K562 (cell line): ENCODE data around the gene PUSL1. TPM values are rescaled to one million over a fixed set of nuclear protein-coding genes. Genes with fewer than 3 reads are reported as not detected.

Source experiments
- ATAC-seq: fragments of 200-7000 bp; cut with Tn5 transposase; 3 replicates; pipeline ENCODE4 v1.9.1; 2020; ENCODE audit warnings: moderate library complexity
- BruUV-seq: library from RNA; stranded (reverse); fragments of 400-500 nt; replicated peaks from 2 replicates; lab custom pipeline; 2021; lab: Mats Ljungman, UMichigan
- CTCF ChIA-PET: fragments of 300-600 bp; formaldehyde crosslinking; extraction: SDS; loops from one replicate; lab custom pipeline; 2021; ENCODE audit warnings: low intra/inter-chr PET ratio; lab: Yijun Ruan, JAX
- POLR2A ChIA-PET: fragments of 300-600, 350-650 bp; sonication (Branson Sonifier 250); formaldehyde crosslinking; extraction: SDS; loops from one replicate; lab custom pipeline; 2021; ENCODE audit warnings: antibody characterized with exemption, inconsistent platforms; lab: Yijun Ruan, JAX
- DNase-seq, 4 experiments: peaks; one replicate each; pipeline versions ENCODE4 v3.0.0 to v3.0.0-alpha.2; 2011 to 2018; ENCODE audit warnings: low spot score in 3 of 4, mixed read lengths in 3 of 4; ENCODE audit errors: extremely low read depth in 1 of 4
- FAIRE-seq: peaks from 2 replicates; lab custom pipeline; 2011; peaks lifted over from hg19 to GRCh38; lab: Jason Lieb, UNC
- H2AFZ ChIP-seq: 2 replicates; pipeline ENCODE4 v1.6.0; 2011; ENCODE audit warnings: low read depth, low read length, control low read depth, inconsistent platforms
- H3K27ac ChIP-seq: fragments of 200-600 bp; 3 replicates; pipeline ENCODE4 v1.8.0; 2011; ENCODE audit warnings: low read depth, mild to moderate bottlenecking, control low read depth, inconsistent platforms, low read length, moderate library complexity, mixed read lengths; ENCODE audit errors: extremely low read depth
- H3K27me3 ChIP-seq, 2 experiments: fragments of 300-600 bp in 1 of 2; 2 replicates in 1 of 2; 3 replicates in 1 of 2; pipeline versions ENCODE4 v1.6.0 to v1.8.0; 2011; ENCODE audit warnings: inconsistent platforms in 2 of 2, low read length in 2 of 2, mild to moderate bottlenecking in 1 of 2, mixed read lengths in 1 of 2, moderate library complexity in 1 of 2; ENCODE audit not compliant: control insufficient read depth in 2 of 2, insufficient read depth in 2 of 2
- H3K36me3 ChIP-seq: fragments of 300-600 bp; 3 replicates; pipeline ENCODE4 v1.8.0; 2011; ENCODE audit warnings: mild to moderate bottlenecking, low read length, inconsistent platforms; ENCODE audit not compliant: control insufficient read depth, insufficient read depth
- H3K4me1 ChIP-seq, 2 experiments: fragments of 200-600 bp in 1 of 2; replicated peaks in 1 of 2; 2 replicates in 1 of 2; 3 replicates in 1 of 2; pipeline versions ENCODE4 v1.5.1 to v1.8.0; 2011; ENCODE audit warnings: inconsistent platforms in 2 of 2, low read length in 2 of 2, mild to moderate bottlenecking in 1 of 2, mixed read lengths in 1 of 2, moderate library complexity in 1 of 2; ENCODE audit not compliant: control insufficient read depth in 2 of 2, insufficient read depth in 2 of 2
- H3K4me2 ChIP-seq: 2 replicates; pipeline ENCODE4 v1.6.1; 2011; ENCODE audit warnings: low read length, control low read depth, inconsistent platforms, mixed read lengths; ENCODE audit not compliant: insufficient read depth
- H3K4me3 ChIP-seq: fragments of 200-600 bp; sonication (generic), shearing (Covaris generic); 2 replicates; pipeline ENCODE4 v1.5.1; 2016; ENCODE audit warnings: control low read depth, inconsistent platforms
- H3K79me2 ChIP-seq: fragments of 200-600 bp; 3 replicates; pipeline ENCODE4 v1.8.0; 2011; ENCODE audit warnings: low read length, inconsistent platforms; ENCODE audit not compliant: control insufficient read depth, insufficient read depth
- H3K9ac ChIP-seq, 2 experiments: 2 replicates each; pipeline versions ENCODE4 v1.6.0 to v1.6.1; 2011; ENCODE audit warnings: low read depth in 2 of 2, low read length in 2 of 2, control low read depth in 1 of 2, inconsistent platforms in 1 of 2, mild to moderate bottlenecking in 1 of 2, mixed read lengths in 1 of 2; ENCODE audit not compliant: insufficient read depth in 1 of 2
- H3K9me1 ChIP-seq: one replicate; pipeline ENCODE4 v1.6.0; 2011; ENCODE audit warnings: inconsistent platforms, mild to moderate bottlenecking, low read length, moderate library complexity; ENCODE audit not compliant: control insufficient read depth, insufficient read depth
- H3K9me3 ChIP-seq: replicated peaks from 2 replicates; pipeline ENCODE4 v1.5.1; 2011; ENCODE audit warnings: low read depth, low read length, inconsistent platforms; ENCODE audit not compliant: control insufficient read depth, insufficient read depth
- H4K20me1 ChIP-seq: replicated peaks from 2 replicates; pipeline ENCODE4 v1.6.1; 2011; ENCODE audit warnings: low read length, inconsistent platforms, mixed read lengths; ENCODE audit not compliant: control insufficient read depth, insufficient read depth
- CCAR2 ChIP-seq: fragments of 200-400 bp; formaldehyde crosslinking; IDR thresholded peaks from 2 replicates; pipeline ENCODE4 v1.6.1; 2017; ENCODE audit warnings: mild to moderate bottlenecking, low read depth, low read length
- FIP1L1 ChIP-seq: fragments of 200-400 bp; formaldehyde crosslinking; IDR thresholded peaks from 2 replicates; pipeline ENCODE4 v1.6.1; 2018; ENCODE audit warnings: mild to moderate bottlenecking, low read depth, low read length; ENCODE audit not compliant: poor library complexity, severe bottlenecking
- FOSL1 ChIP-seq: fragments of 200-800 bp; sonication (Bioruptor generic); conservative IDR thresholded peaks from 2 replicates; pipeline ENCODE4 v1.6.1; 2016; ENCODE audit warnings: missing genetic modification characterization, missing compliant biosample characterization
- HNRNPH1 ChIP-seq: fragments of 200-400 bp; formaldehyde crosslinking; optimal IDR thresholded peaks from 2 replicates; pipeline ENCODE3; 2017; ENCODE audit warnings: low read depth, mild to moderate bottlenecking, low read length, moderate library complexity
- MECOM ChIP-seq: fragments of 250-450 bp; sonication (Bioruptor Pico); IDR thresholded peaks from 2 replicates; pipeline ENCODE4 v1.8.0; 2022; ENCODE audit warnings: inconsistent platforms
- PHF21A ChIP-seq: fragments of 450-650 bp; IDR thresholded peaks from 2 replicates; pipeline ENCODE4 v1.6.1; 2017; ENCODE audit warnings: low read depth, borderline replicate concordance
- RNF2 ChIP-seq: sonication (generic); IDR thresholded peaks from 2 replicates; pipeline ENCODE4 v1.6.1; 2016
- SRSF9 ChIP-seq: fragments of 200-400 bp; formaldehyde crosslinking; IDR thresholded peaks from 2 replicates; pipeline ENCODE4 v1.6.1; 2017; ENCODE audit warnings: low read depth, low read length, borderline replicate concordance
- ZBTB8A ChIP-seq: fragments of 450-650 bp; IDR thresholded peaks from 2 replicates; pipeline ENCODE4 v1.6.1; 2018; ENCODE audit warnings: mild to moderate bottlenecking, moderate library complexity; ENCODE audit not compliant: partially characterized antibody
- ZEB2 ChIP-seq: fragments of 450-650 bp; IDR thresholded peaks from 2 replicates; pipeline ENCODE4 v1.6.1; 2016
- ZNF584 ChIP-seq: fragments of 200-800 bp; sonication (Bioruptor generic); IDR thresholded peaks from 2 replicates; pipeline ENCODE4 v1.6.1; 2016; ENCODE audit warnings: low read depth, mild to moderate bottlenecking, missing genetic modification characterization, missing compliant biosample characterization
- WGBS: fragments of 100-300 bp; shearing (Covaris generic); methylation state at CpG from one replicate; pipeline ENCODE4 v1.1.6; 2016; ENCODE audit warnings: low coverage, mixed read lengths; ENCODE audit not compliant: insufficient coverage; ENCODE audit errors: missing lambda C conversion rate; 5-methylcytosine and 5-hydroxymethylcytosine counted together
- in situ Hi-C: fragments of 300-500 bp; cut with MboI; formaldehyde crosslinking; loops from 4 replicates; pipeline ENCODE4 v1.15.0; 2018; ENCODE audit warnings: inconsistent platforms, mixed read lengths
- intact Hi-C: fragments of 100-400 bp; cut with micrococcal nuclease; formaldehyde crosslinking; loops from 2 replicates; pipeline ENCODE4 v1.14.2; 2022
- polyA plus RNA-seq, 8 experiments: library from polyadenylated mRNA; depleted of rRNA in 4 of 8; stranded (reverse) in 5 of 8; unstranded in 3 of 8; fragments of >200 nt; fragmentation: Nextera tagmentation in 2 of 8; fragmentation: Illumina TruSeq in 1 of 8; extraction: Ambion mirVana in 2 of 8; extraction: Trizol in 1 of 8; gene quantifications; 2 replicates each; pipeline versions ENCODE4 v1.2.1 to v1.2.3, GENCODE V29; 2011 to 2014; ENCODE audit warnings: inconsistent platforms in 1 of 8, missing spikeins in 1 of 8
- total RNA-seq, 7 experiments: library from RNA; depleted of rRNA in 6 of 7; stranded (reverse); fragments of >200 nt in 6 of 7; fragmentation: Illumina TruSeq in 2 of 7; extraction: Trizol in 2 of 7; gene quantifications; 2 replicates each; pipeline versions ENCODE4 v1.2.1 to v1.2.3, GENCODE V29; 2011 to 2021; ENCODE audit warnings: low replicate concordance in 1 of 7
- TF ChIP-seq, protein P1 (sequence below): fragments of 450-650 bp; formaldehyde crosslinking; IDR thresholded peaks from 2 replicates; pipeline ENCODE4 v1.4.0; 2020; ENCODE audit warnings: mild to moderate bottlenecking, mixed read lengths

PUSL1 gene
- total and polyA plus RNA-seq, 9 of the 15 experiments (the other 6 are each of a cell fraction or from before 2014, with no cell fraction given) = 0.62 to 86.9 (median 13.6) TPM

DNA sequence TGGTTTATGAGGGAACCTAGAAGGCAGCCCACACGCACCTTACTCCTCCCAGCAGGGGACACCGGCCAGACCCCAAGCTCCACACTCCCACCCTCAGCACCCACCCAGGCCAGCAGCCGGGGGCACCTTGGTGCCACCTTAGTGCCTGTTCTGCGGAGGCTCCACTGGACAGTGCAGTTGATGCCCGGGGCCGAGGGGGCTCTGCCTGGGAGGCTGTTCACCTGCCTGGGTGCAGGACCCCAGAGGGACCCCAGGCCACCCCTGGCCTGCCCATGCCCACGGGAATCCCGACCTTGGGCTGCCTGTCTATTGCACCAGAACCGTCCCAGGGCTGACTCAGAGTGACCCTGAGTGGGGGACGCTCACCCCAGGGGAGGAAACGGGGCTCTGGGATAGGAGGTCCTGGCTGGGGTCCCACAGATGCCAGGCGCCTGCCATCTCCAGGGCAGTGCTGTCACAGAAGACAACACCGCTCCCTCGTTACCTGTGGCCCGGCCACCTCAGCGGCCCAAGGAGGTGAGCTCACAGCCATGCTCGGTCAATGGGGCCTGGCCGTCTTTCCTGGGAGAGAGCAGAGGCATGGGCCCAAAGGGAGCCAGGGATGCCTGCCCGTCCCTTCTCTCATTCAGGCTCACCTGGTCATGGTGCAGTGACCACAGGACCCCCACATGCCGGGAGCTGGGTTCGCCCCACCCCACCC lies 27.5 kb upstream of the PUSL1 start:
- BruUV-seq = no TSS peak
- POLR2A ChIA-PET = interaction anchor here (1.4 kb wide), 1 partner anchor 11 kb away, joined by 5 read pairs; no protein-coding TSS in a partner anchor

More for the DNA sequence above, 27.5 kb upstream of the PUSL1 start:
- Histone ChIP-seq H3K4me3 (no peak overlapping the region), H3K9me1 (peaks cover 3% of the 10 kb centered on the region), H2AFZ (no peak overlapping the region), H3K4me2 (no peak overlapping the region), H3K9ac (no peak overlapping the region), H3K27me3 (peaks cover 0 to 4% of the 10 kb centered on the region in 2 experiments; a peak in 2 of 5 replicates), H3K36me3 (no peaks in the 10 kb centered on the region), H3K27ac (no peak overlapping the region), H3K4me1 (peaks cover 0 to 44% of the 10 kb centered on the region in 2 experiments; a peak in 3 of 5 replicates), H4K20me1 (no peaks in the 10 kb centered on the region), H3K79me2 (no peaks in the 10 kb centered on the region), H3K9me3 (no peaks in the 10 kb centered on the region)
- WGBS = 41% methylated on average over 21 of the region's 21 CpGs
- TF ChIP-seq FIP1L1 (no peak), FOSL1 (tag) (no peak), CCAR2 (no peak), ZNF584 (no peak), SRSF9 (no peak), RNF2 (no peak), ZBTB8A (no peak), PHF21A (no peak), ZEB2 (no peak), MECOM (CRISPR knock-in tag) (no peak), HNRNPH1 (no peak)
- TF ChIP-seq, protein P1, sequence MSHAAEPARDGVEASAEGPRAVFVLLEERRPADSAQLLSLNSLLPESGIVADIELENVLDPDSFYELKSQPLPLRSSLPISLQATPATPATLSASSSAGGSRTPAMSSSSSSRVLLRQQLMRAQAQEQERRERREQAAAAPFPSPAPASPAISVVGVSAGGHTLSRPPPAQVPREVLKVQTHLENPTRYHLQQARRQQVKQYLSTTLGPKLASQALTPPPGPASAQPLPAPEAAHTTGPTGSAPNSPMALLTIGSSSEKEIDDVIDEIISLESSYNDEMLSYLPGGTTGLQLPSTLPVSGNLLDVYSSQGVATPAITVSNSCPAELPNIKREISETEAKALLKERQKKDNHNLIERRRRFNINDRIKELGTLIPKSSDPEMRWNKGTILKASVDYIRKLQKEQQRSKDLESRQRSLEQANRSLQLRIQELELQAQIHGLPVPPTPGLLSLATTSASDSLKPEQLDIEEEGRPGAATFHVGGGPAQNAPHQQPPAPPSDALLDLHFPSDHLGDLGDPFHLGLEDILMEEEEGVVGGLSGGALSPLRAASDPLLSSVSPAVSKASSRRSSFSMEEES (CRISPR knock-in tag) = no peak
- no peak for FAIRE-seq
- CTCF ChIA-PET = no interaction called here
- intact Hi-C loops = no loop called here
- no peak for ATAC-seq
- no peak for DNase-seq
- in situ Hi-C loops = no loop called here
